HCT116 (cell line): ENCODE measurements around the gene C11orf21.

Source experiments
- CEBPB ChIP-seq: IDR thresholded peaks from 2 replicates; pipeline ENCODE4 v1.6.1; 2012; ENCODE audit warnings: low read depth
- EZH2 ChIP-seq: fragments of 200-600 bp; sonication (generic); IDR thresholded peaks from 2 replicates; pipeline ENCODE4 v1.6.1; 2017; ENCODE audit warnings: antibody characterized with exemption, mixed run types
- POLR2A ChIP-seq: IDR thresholded peaks from 2 replicates; pipeline ENCODE4 v1.7.0; 2011; ENCODE audit warnings: borderline replicate concordance; ENCODE audit not compliant: insufficient read depth, insufficient read length; ENCODE audit errors: extremely low read depth
- SP1 ChIP-seq: IDR thresholded peaks from 2 replicates; pipeline ENCODE4 v1.6.1; 2012; ENCODE audit warnings: low read depth
- SRF ChIP-seq: IDR thresholded peaks from 2 replicates; pipeline ENCODE4 v1.6.1; 2012; ENCODE audit warnings: low read depth
- TF ChIP-seq, protein P1 (sequence below), 3 experiments: fragments of 200-600 bp in 1 of 3; sonication (generic) in 1 of 3; IDR thresholded peaks in 2 of 3; conservative IDR thresholded peaks in 1 of 3; 2 replicates each; pipeline ENCODE4 v1.5.1; 2012 to 2017; ENCODE audit warnings: low read depth in 2 of 3, low read length in 2 of 3, antibody characterized with exemption in 1 of 3, borderline replicate concordance in 1 of 3, control low read depth in 1 of 3, mild to moderate bottlenecking in 1 of 3, mixed read lengths in 1 of 3, mixed run types in 1 of 3, moderate library complexity in 1 of 3; ENCODE audit not compliant: insufficient read depth in 1 of 3

DNA sequence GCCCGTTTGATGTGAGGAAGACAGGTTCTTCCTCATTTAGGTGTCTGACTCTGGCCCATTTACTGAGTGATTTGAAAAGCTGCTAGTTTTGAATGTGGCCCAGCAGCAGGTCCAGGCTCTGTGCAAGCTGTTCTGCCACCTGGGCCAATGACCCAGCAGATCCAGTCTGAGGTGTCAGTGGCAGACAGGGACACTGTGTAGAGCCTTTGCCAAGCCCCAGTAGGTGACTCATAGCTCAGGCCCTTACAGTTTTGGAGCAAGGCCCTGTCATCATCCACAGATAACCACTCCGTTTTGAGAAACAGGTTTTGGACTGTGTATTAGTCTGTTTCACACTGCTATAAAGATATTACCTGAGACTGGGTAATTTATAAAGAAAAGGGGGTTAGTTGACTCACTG, 24.0 kb upstream of the C11orf21 start:
- TF ChIP-seq, protein P1, sequence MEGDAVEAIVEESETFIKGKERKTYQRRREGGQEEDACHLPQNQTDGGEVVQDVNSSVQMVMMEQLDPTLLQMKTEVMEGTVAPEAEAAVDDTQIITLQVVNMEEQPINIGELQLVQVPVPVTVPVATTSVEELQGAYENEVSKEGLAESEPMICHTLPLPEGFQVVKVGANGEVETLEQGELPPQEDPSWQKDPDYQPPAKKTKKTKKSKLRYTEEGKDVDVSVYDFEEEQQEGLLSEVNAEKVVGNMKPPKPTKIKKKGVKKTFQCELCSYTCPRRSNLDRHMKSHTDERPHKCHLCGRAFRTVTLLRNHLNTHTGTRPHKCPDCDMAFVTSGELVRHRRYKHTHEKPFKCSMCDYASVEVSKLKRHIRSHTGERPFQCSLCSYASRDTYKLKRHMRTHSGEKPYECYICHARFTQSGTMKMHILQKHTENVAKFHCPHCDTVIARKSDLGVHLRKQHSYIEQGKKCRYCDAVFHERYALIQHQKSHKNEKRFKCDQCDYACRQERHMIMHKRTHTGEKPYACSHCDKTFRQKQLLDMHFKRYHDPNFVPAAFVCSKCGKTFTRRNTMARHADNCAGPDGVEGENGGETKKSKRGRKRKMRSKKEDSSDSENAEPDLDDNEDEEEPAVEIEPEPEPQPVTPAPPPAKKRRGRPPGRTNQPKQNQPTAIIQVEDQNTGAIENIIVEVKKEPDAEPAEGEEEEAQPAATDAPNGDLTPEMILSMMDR (IDR thresholded peaks at IDR 0.05 in 2 of 3, conservative IDR thresholded peaks at IDR 0.05 in 1 of 3; ENCODE audit: borderline replicate concordance in 1 of 3, insufficient read depth in 1 of 3, low read depth in 2 of 3, low read length in 2 of 3) = no peak
- TF ChIP-seq CEBPB (no peak), SP1 (no peak), POLR2A (no peak), EZH2 (no peak), SRF (no peak)
